Measurements from ENCODE around the gene SLC25A30. TPM values are rescaled to one million over a fixed set of nuclear protein-coding genes. Genes with fewer than 3 reads are reported as not detected.

Gene SLC25A30
- total RNA-seq, 1 donor from 2014 or later = 6.8 TPM

GRCh38 chr13:45406421-45406820, 11.8 kb downstream of the SLC25A30 start:
- Mint-ChIP-seq H3K4me1 (no peaks in the 10 kb centered on the region), H3K27ac (no peak overlapping the region), H3K9me3 (no peaks in the 10 kb centered on the region), H3K27me3 (ENCODE audit: insufficient read depth, low read depth) (peaks cover 2% of the 10 kb centered on the region), H3K36me3 (peaks cover 30% of the 10 kb centered on the region), H3K4me3 (no peak overlapping the region)
- Histone ChIP-seq H3K9ac (no peak overlapping the region), H3K4me1 (no peaks in the 10 kb centered on the region), H3F3A (ENCODE audit: low read depth) (no peaks in the 10 kb centered on the region), H3K27me3 (no peaks in the 10 kb centered on the region), H3K4me2 (no peak overlapping the region), H3K4me3 (no peak overlapping the region), H3K27ac (no peak overlapping the region), H3K9me3 (ENCODE audit: low read depth) (no peaks in the 10 kb centered on the region), H3K79me2 (ENCODE audit: low read depth) (no peaks in the 10 kb centered on the region), H3K36me3 (no peaks in the 10 kb centered on the region), H4K20me1 (ENCODE audit: low read depth) (no peaks in the 10 kb centered on the region), H2AFZ (replicated peaks) (no peak overlapping the region)
- DNase-seq (ENCODE audit: low spot score) = no peak
- TF ChIP-seq, protein P1, sequence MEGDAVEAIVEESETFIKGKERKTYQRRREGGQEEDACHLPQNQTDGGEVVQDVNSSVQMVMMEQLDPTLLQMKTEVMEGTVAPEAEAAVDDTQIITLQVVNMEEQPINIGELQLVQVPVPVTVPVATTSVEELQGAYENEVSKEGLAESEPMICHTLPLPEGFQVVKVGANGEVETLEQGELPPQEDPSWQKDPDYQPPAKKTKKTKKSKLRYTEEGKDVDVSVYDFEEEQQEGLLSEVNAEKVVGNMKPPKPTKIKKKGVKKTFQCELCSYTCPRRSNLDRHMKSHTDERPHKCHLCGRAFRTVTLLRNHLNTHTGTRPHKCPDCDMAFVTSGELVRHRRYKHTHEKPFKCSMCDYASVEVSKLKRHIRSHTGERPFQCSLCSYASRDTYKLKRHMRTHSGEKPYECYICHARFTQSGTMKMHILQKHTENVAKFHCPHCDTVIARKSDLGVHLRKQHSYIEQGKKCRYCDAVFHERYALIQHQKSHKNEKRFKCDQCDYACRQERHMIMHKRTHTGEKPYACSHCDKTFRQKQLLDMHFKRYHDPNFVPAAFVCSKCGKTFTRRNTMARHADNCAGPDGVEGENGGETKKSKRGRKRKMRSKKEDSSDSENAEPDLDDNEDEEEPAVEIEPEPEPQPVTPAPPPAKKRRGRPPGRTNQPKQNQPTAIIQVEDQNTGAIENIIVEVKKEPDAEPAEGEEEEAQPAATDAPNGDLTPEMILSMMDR (IDR thresholded peaks at IDR 0.05) = no peak
- TF ChIP-seq EZH2 (IDR thresholded peaks at IDR 0.05) (no peak), EZH2phosphoT487 (IDR thresholded peaks at IDR 0.05) (no peak)

DNA sequence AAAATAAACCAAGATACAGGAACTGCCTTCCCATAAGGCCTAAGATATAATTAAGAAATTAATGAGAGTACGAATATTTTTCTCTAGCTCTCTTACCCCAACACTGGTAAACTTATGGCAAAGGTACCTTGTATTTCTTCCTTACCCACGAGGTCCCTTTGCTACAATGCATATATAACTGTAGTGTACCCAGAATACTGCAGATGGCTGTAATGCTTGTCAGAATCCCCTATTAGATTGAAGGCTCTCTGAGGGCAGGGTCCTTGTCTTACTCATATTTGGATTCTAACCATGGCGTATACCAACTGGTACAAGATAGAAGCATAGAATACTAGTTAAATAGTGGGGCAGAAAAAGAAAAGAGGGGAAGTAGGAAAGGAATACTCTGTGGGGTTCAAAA, 15.1 kb downstream of the SLC25A30 start:
- Histone ChIP-seq H3K4me1 (no peaks in the 10 kb centered on the region), H3K9ac (no peak overlapping the region), H3K36me3 (no peaks in the 10 kb centered on the region), H3K27me3 (no peaks in the 10 kb centered on the region), H2AFZ (replicated peaks) (no peak overlapping the region), H3F3A (ENCODE audit: low read depth) (no peaks in the 10 kb centered on the region), H3K27ac (no peak overlapping the region), H4K20me1 (ENCODE audit: low read depth) (no peaks in the 10 kb centered on the region), H3K79me2 (ENCODE audit: low read depth) (no peaks in the 10 kb centered on the region), H3K4me3 (no peak overlapping the region), H3K4me2 (no peak overlapping the region), H3K9me3 (ENCODE audit: low read depth) (no peaks in the 10 kb centered on the region)
- Mint-ChIP-seq H3K27ac (no peak overlapping the region), H3K4me1 (no peaks in the 10 kb centered on the region), H3K27me3 (ENCODE audit: insufficient read depth, low read depth) (peaks cover 2% of the 10 kb centered on the region), H3K9me3 (no peaks in the 10 kb centered on the region), H3K36me3 (peaks cover 24% of the 10 kb centered on the region), H3K4me3 (no peak overlapping the region)
- TF ChIP-seq EZH2 (IDR thresholded peaks at IDR 0.05) (no peak), EZH2phosphoT487 (IDR thresholded peaks at IDR 0.05) (no peak)
- TF ChIP-seq, protein P1 (IDR thresholded peaks at IDR 0.05) = no peak
- no peak for DNase-seq (ENCODE audit: low spot score)

GRCh38 chr13:45402641-45403040, 15.5 kb downstream of the SLC25A30 start:
- Histone ChIP-seq H3K27me3 (no peaks in the 10 kb centered on the region), H3K27ac (no peak overlapping the region), H3K4me1 (no peaks in the 10 kb centered on the region), H2AFZ (replicated peaks) (no peak overlapping the region), H3K9ac (no peak overlapping the region), H3K36me3 (no peaks in the 10 kb centered on the region), H3K9me3 (ENCODE audit: low read depth) (no peaks in the 10 kb centered on the region), H4K20me1 (ENCODE audit: low read depth) (no peaks in the 10 kb centered on the region), H3F3A (ENCODE audit: low read depth) (no peaks in the 10 kb centered on the region), H3K79me2 (ENCODE audit: low read depth) (no peaks in the 10 kb centered on the region), H3K4me2 (no peak overlapping the region), H3K4me3 (no peak overlapping the region)
- Mint-ChIP-seq H3K4me1 (no peaks in the 10 kb centered on the region), H3K9me3 (no peaks in the 10 kb centered on the region), H3K36me3 (peaks cover 26% of the 10 kb centered on the region), H3K4me3 (no peak overlapping the region), H3K27me3 (ENCODE audit: insufficient read depth, low read depth) (peaks cover 2% of the 10 kb centered on the region), H3K27ac (no peak overlapping the region)
- TF ChIP-seq EZH2 (IDR thresholded peaks at IDR 0.05) = no peak
- TF ChIP-seq EZH2phosphoT487 (IDR thresholded peaks at IDR 0.05) = no peak
- TF ChIP-seq, protein P1 (IDR thresholded peaks at IDR 0.05) = no peak
- DNase-seq (ENCODE audit: low spot score) = no peak
